ENCODE data around the gene ZSCAN5B. TPM values are rescaled to one million over a fixed set of nuclear protein-coding genes. Genes with fewer than 3 reads are reported as not detected.
"Not testable (repeated sequence)": the region's sequence is repeated elsewhere in the genome, so short reads cannot be mapped to it uniquely, and the experiment has no call there.

ZSCAN5B gene
- polyA plus RNA-seq, 1 donor from 2014 or later = 0.10 TPM

DNA sequence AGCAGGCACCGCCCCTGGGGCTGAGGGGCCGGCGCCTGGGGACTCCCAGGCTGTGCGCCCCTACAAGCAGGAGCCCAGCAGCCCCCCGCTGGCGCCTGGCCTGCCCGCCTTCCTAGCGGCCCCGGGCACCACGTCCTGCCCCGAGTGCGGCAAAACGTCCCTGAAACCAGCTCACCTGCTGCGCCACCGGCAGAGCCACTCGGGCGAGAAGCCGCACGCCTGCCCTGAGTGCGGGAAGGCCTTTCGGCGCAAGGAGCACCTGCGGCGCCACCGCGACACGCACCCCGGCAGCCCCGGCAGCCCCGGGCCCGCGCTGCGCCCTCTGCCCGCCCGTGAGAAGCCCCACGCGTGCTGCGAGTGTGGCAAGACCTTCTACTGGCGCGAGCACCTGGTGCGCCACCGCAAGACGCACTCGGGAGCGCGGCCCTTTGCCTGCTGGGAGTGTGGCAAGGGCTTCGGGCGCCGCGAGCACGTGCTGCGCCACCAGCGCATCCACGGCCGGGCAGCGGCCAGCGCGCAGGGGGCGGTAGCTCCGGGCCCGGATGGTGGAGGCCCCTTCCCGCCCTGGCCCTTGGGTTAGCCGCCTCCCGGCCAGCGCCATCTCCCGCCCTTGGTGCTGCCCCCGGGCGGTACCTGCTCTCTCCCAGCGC, 37.8 kb downstream of the ZSCAN5B start:
- Mint-ChIP-seq H3K27me3 (no peaks in the 10 kb centered on the region), H3K9me3 (peaks cover 0 to 3% (median 0%) of the 10 kb centered on the region in 3 donors), H3K27ac (no peak overlapping the region), H3K4me1 (peaks cover 0 to 4% (median 0%) of the 10 kb centered on the region in 3 donors), H3K36me3 (peaks cover 6% of the 10 kb centered on the region), H3K4me3 (no peak overlapping the region)

DNA sequence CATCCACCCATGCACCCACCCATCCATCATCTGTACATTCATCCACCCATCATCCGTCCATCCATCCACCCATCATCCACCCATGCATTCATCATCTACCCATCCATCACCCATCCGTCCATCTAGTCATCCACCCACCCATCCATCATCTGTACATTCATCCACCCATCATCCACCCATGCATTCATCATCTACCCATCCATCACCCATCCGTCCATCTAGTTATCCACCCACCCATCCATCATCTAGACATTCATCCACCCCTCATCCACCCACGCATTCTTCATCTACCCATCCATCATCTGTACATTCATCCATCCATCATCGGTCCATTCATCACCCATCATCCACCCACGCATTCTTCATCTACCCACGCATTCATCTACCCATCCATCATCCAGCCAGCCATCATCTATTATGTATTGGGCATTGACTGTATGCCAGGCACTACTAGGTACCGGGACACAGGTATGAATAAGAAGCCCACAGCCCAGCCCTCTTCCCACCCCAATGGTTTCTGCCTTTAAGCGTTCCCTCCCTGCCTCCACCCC, 38.5 kb downstream of the ZSCAN5B start:
- peaks cover 6% of the 10 kb centered on the region for H3K36me3 Mint-ChIP-seq
- peaks cover 0 to 4% (median 0%) of the 10 kb centered on the region in 3 donors for H3K4me1 Mint-ChIP-seq
- H3K27me3 Mint-ChIP-seq = no peaks in the 10 kb centered on the region
- no peak overlapping the region for H3K4me3 Mint-ChIP-seq
- H3K9me3 Mint-ChIP-seq = peaks cover 0 to 3% (median 0%) of the 10 kb centered on the region in 3 donors
- H3K27ac Mint-ChIP-seq = no peak overlapping the region

DNA sequence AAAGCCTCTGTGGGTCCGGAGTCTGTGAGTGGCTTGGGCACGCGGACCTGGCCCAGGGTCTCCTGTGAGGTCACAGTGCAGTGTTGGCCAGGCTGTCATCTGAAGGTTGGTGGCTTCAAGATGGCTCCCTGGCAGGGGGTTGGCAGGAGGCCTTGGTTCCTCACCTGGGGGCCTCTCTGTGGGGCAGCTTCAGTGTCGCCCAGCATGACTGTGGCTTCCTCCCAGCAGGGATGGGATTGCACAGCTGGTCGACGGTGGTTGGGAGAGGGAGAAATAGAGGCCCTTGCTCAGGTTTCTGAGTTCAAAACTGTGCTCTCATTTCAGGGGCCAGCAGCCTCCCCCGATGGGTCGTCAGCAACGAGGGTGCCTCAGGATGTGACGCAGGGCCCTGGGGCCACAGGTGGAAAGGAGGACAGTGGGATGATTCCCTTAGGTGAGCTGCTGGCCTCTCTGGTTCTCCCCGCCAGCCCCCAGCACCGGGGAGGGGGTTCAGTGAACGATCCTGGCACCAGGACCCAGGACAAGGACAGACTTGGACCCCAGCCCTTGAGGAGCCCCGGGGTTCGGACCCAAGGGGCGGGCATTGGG, 39.3 kb downstream of the ZSCAN5B start:
- Mint-ChIP-seq H3K4me3 (no peak overlapping the region), H3K4me1 (peaks cover 0 to 4% (median 0%) of the 10 kb centered on the region in 3 donors), H3K9me3 (peaks cover 0 to 3% (median 0%) of the 10 kb centered on the region in 3 donors), H3K36me3 (peaks cover 6% of the 10 kb centered on the region), H3K27ac (peak overlapping the region in 1 of 3 donors; percentile 43), H3K27me3 (no peaks in the 10 kb centered on the region)

DNA sequence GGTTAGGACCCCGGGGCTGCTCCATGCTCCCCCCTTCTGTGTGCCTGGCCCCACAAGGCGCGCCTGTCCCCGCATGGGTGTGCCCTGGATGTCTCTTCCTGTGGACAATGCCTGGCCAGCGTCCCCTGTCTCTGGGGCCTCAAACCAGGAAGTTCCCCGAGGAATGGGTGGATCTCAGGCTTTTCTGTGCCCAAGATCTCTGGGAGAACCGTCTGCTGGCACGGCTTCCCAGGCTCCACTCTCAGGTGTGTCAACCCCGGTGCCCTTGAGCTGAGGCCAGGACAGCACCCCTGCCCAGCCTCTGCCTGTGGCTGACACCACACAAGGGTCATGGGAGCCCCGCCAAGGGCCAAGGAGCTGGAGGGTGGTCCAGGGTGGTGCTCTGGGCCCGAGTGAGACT, 40.8 kb downstream of the ZSCAN5B start:
- H3K27me3 Mint-ChIP-seq = no peaks in the 10 kb centered on the region
- H3K4me1 Mint-ChIP-seq = peaks cover 0 to 4% (median 3%) of the 10 kb centered on the region in 3 donors
- peaks cover 0 to 3% (median 0%) of the 10 kb centered on the region in 3 donors for H3K9me3 Mint-ChIP-seq
- no peak overlapping the region for H3K27ac Mint-ChIP-seq
- H3K4me3 Mint-ChIP-seq = no peak overlapping the region
- H3K36me3 Mint-ChIP-seq = peaks cover 6% of the 10 kb centered on the region

DNA sequence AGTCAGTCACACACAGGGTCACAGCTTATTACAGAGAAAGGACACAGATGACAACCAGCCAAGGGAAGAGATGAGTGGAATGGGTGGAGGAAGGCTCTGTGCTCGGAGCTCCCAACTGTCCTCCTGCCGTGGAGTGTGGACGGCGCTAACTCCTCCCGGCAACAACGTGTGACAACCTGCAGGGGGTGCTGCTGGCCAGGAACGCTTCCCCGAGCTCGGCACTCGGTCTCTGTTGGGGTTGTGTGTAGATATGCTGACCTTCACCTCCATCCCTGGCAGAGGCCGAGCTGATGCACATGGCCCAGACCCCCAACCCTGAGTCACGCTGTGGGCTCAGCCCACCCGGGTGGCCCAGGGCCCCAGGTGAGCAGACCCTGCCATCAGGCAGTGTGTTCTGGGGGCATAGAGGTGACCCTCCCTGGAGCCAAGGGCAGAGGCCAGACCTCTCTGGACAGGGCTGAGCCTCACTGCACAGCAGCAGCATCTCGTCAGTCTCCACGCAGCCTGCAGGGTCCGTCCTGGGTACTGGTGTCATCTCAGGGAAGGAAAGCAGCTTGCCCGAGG, 42.4 kb downstream of the ZSCAN5B start:
- peaks cover 0 to 3% (median 0%) of the 10 kb centered on the region in 3 donors for H3K9me3 Mint-ChIP-seq
- no peak overlapping the region for H3K4me3 Mint-ChIP-seq
- H3K4me1 Mint-ChIP-seq = peaks cover 0 to 4% (median 3%) of the 10 kb centered on the region in 3 donors
- H3K36me3 Mint-ChIP-seq = peaks cover 6% of the 10 kb centered on the region
- H3K27me3 Mint-ChIP-seq = no peaks in the 10 kb centered on the region
- no peak overlapping the region for H3K27ac Mint-ChIP-seq

DNA sequence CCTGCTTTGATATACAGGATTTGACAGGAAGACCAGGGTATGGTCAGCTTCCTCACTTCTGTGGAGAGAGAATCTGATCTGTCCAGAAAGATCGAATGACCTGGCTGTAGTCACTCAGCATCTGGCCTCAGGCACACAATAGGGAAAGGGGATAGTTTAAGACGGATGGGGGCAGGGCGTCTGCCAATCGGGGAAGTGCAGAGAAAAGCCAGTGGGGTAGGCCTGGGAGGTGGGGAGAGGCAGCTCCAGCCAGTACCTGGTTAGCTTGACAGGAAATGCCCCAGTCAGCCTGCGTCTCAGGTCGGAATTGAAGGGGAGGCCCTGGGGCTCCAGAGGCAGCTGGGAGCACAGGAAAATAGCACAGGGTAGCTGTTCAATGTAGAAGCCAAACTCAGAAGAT, 44.1 kb downstream of the ZSCAN5B start:
- peaks cover 3% of the 10 kb centered on the region for H3K36me3 Mint-ChIP-seq
- H3K4me3 Mint-ChIP-seq = no peak overlapping the region
- H3K9me3 Mint-ChIP-seq = peaks cover 0 to 4% (median 0%) of the 10 kb centered on the region in 3 donors
- H3K27ac Mint-ChIP-seq = no peak overlapping the region
- H3K27me3 Mint-ChIP-seq = no peaks in the 10 kb centered on the region
- peaks cover 0 to 3% (median 2%) of the 10 kb centered on the region in 3 donors for H3K4me1 Mint-ChIP-seq

DNA sequence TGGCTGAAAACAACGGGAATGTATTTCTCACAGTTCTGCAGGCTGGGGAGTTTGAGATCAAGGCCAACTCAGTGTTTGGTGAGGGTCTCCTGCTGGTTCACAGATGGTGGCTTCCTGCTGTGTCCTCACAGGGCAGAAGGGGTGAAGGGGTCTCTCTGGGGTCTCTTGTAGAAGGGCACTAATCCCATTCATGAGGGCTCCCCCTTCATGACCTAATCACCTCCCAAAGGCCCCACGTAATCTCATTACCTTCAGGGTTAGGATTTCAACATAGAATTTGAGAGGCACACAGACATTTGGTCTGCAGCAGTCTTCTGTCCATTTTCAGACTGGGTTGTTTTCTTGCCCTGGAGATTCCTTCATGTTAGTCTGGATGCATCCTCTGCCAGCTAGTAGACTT, 44.9 kb downstream of the ZSCAN5B start:
- Mint-ChIP-seq H3K27me3 (no peaks in the 10 kb centered on the region), H3K9me3 (peaks cover 0 to 4% (median 0%) of the 10 kb centered on the region in 3 donors), H3K27ac (no peak overlapping the region), H3K36me3 (peaks cover 3% of the 10 kb centered on the region), H3K4me1 (peaks cover 0 to 3% (median 2%) of the 10 kb centered on the region in 3 donors), H3K4me3 (no peak overlapping the region)

DNA sequence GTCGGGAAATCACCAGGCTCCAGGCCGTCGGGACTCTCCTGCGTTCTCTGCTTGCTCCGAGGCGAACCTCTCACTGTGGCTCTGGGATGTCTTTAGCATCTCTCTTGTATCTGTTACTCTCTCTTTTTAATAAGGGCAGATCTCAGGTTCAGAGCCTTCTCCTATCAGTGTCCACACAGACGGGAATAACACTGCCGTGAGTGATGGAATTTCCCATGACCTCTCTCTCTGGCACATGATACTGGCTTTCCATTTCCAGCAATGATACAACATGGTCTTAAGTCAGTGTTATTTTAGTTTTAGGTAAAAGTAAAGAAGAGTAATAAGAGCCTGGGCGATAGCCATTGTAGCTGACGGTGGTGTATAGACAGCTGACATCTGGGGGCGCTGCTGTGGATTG, 47.2 kb downstream of the ZSCAN5B start:
- Mint-ChIP-seq H3K4me3 (no peak overlapping the region), H3K27ac (no peak overlapping the region), H3K27me3 (no peaks in the 10 kb centered on the region), H3K36me3 (peaks cover 1% of the 10 kb centered on the region), H3K4me1 (peaks cover 0 to 3% (median 2%) of the 10 kb centered on the region in 3 donors), H3K9me3 (peaks cover 0 to 4% (median 0%) of the 10 kb centered on the region in 3 donors)

DNA sequence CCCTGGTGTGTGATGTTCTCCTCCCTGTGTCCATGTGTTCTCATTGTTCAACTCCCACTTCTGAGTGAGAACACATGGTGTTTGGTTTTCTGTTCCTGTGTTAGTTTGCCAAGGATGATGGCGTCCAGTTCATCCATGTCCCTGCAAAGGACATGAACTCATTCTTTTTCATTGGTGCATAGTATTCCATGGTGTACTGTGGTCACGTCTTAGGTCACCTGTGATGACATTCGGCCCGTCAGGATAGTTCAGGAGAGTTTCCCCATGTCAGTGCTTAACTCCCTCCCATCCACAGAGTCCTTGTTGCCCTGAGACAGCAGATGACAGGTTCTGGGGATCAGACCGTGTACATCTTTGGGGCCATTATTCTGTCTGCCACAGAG, 47.9 kb downstream of the ZSCAN5B start:
- peaks cover 0 to 3% (median 0%) of the 10 kb centered on the region in 3 donors for H3K4me1 Mint-ChIP-seq

DNA sequence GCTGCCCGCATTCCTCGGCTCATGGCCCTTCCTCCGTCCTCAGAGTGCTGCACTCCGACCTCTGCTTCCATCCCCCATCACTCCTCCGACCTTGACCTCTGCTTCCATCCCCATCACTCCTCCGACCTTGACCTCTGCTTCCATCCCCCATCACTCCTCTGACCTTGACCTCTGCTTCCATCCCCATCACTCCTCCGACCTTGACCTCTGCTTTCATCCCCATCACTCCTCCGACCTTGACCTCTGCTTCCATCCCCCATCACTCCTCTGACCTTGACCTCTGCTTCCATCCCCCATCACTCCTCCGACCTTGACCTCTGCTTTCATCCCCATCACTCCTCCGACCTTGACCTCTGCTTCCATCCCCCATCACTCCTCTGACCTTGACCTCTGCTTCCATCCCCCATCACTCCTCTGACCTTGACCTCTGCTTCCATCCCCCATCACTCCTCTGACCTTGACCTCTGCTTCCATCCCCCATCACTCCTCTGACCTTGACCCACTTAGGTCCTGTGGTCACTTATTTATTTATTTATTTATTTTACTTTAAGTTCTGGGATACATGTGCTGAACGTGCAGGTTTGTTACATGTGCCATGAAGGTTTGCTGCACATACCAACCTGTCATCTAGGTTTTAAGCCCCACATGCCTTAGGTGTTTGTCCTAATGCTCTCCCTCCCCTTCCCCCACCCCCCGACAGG, 48.5 kb downstream of the ZSCAN5B start:
- H3K4me1 Mint-ChIP-seq, H3K9me3 Mint-ChIP-seq, H3K27me3 Mint-ChIP-seq, H3K27ac Mint-ChIP-seq, H3K4me3 Mint-ChIP-seq, H3K36me3 Mint-ChIP-seq: not testable (repeated sequence)

More for the DNA sequence above, 47.9 kb downstream of the ZSCAN5B start:
- Mint-ChIP-seq H3K36me3 (peaks cover 1% of the 10 kb centered on the region), H3K27ac (no peak overlapping the region), H3K4me3 (no peak overlapping the region), H3K9me3 (peaks cover 0 to 4% (median 0%) of the 10 kb centered on the region in 3 donors), H3K27me3 (no peaks in the 10 kb centered on the region)

DNA sequence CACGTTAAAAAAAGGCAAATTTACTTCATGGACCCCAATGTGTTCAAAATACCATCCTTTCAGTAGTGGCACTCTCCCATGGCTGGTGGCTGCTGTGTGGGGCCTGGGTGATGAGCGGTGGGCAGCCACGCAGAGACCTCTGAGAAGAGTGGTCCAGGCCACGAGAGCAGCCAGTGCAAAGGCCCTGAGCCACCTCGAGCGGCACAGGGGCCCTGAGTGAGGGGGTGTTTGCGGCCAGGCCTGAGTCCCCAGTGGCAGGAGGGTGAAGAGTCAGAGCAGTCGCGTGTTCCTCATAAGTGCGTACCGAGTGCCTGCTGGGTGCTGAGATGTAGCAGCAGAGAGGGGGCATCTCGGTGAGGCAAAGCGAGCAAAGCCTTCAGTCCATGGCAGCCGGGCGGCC, 49.5 kb downstream of the ZSCAN5B start:
- Mint-ChIP-seq H3K36me3 (peaks cover 1% of the 10 kb centered on the region), H3K27me3 (no peaks in the 10 kb centered on the region), H3K9me3 (peaks cover 0 to 4% (median 0%) of the 10 kb centered on the region in 3 donors), H3K4me1 (peaks cover 0 to 5% (median 0%) of the 10 kb centered on the region in 3 donors), H3K27ac (peak overlapping the region in 1 of 3 donors; percentile 85), H3K4me3 (peak overlapping the region in 1 of 4 donors; percentile 52)

DNA sequence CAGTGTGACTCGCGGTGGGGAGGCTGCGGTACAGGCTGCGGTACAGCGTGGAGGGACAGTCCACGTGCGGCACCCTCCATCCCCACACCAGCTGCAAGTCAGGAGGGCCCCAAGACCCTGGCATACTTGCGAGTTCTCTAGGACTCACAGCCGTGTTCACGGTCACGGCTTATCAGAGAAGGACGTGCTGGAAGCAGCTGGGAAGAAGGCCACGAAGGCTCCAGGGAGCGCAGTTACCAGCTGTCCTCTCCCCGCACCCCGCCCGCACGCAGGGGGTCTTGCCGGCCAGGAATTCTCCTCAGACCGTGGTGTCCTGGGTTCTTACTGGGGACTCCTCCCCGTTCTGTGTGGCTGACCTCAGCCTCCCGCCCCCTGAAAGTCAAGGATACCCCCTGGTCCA, 50.3 kb downstream of the ZSCAN5B start:
- Mint-ChIP-seq H3K4me1 (peaks cover 0 to 2% (median 0%) of the 10 kb centered on the region in 3 donors), H3K27ac (no peak overlapping the region), H3K9me3 (peaks cover 0 to 4% (median 0%) of the 10 kb centered on the region in 3 donors), H3K36me3 (peaks cover 1% of the 10 kb centered on the region), H3K4me3 (no peak overlapping the region), H3K27me3 (no peaks in the 10 kb centered on the region)

DNA sequence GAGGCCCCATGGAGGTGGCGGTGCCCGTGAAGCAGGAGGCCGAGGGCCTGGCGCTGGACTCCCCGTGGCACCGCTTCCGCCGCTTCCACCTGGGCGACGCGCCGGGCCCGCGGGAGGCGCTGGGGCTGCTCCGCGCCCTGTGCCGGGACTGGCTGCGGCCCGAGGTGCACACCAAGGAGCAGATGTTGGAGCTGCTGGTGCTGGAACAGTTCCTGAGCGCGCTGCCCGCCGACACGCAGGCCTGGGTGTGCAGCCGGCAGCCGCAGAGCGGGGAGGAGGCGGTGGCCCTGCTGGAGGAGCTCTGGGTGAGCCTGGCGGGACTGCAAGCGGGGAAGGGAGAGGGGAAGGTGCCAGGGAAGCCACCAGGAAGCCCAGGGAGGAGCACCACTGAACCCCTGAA, 50.7 kb downstream of the ZSCAN5B start:
- Mint-ChIP-seq H3K9me3 (peaks cover 0 to 4% (median 0%) of the 10 kb centered on the region in 3 donors), H3K27me3 (no peaks in the 10 kb centered on the region), H3K27ac (no peak overlapping the region), H3K36me3 (peaks cover 1% of the 10 kb centered on the region), H3K4me1 (peaks cover 3 to 5% (median 3%) of the 10 kb centered on the region in 3 donors), H3K4me3 (no peak overlapping the region)

DNA sequence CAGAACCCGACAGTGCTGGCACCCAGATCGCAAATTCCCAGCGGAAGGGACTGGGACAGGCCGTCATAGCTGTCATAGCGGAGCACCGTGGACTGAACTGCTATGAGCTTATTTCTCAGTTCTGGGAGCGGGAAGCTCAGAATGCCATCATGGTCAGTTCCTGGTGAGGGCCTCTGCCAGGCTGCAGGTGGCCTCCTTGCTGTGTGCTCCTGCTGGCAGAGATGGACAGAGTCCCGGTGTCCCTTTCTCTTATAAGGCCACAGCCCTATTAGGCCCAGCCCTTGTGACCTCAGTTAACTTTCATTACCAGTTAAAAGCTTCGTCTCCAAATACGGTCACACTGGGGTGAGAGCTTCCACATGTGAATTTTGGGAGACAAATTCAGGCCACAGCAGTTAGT, 51.9 kb downstream of the ZSCAN5B start:
- Mint-ChIP-seq H3K36me3 (peaks cover 1% of the 10 kb centered on the region), H3K4me1 (peaks cover 5 to 10% (median 9%) of the 10 kb centered on the region in 3 donors), H3K4me3 (peak overlapping the region in 2 of 4 donors; percentile 17 to 45), H3K9me3 (peaks cover 0 to 4% (median 0%) of the 10 kb centered on the region in 3 donors), H3K27me3 (no peaks in the 10 kb centered on the region), H3K27ac (no peak overlapping the region)

DNA sequence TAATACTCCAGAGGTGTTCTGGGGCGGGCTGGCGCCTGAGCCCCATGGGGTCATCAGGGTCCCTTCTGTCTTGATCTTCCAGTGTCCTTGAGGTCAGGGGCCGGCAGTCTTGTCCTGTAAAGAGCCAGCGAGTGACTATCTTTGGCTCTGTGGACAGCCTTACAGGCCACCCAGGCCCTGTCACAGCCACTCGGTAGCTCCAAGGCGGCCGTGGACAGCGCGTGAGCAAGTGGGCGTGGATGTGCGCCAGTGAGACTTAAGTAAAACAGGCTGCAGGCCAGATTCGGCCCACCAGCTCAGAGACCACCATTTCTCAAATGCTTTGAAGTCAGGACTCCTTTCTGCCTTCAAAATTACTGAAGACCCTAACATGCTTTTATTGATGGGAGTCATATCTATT, 52.8 kb downstream of the ZSCAN5B start:
- H3K36me3 Mint-ChIP-seq = peaks cover 1% of the 10 kb centered on the region
- H3K9me3 Mint-ChIP-seq = peaks cover 0 to 4% (median 0%) of the 10 kb centered on the region in 3 donors
- no peak overlapping the region for H3K4me3 Mint-ChIP-seq
- H3K27me3 Mint-ChIP-seq = no peaks in the 10 kb centered on the region
- H3K27ac Mint-ChIP-seq = no peak overlapping the region
- peaks cover 10 to 15% (median 15%) of the 10 kb centered on the region in 3 donors for H3K4me1 Mint-ChIP-seq

All from IgD-negative memory B cell (primary cell).